NOMO-1 treated with DMSO at 0.1 percent for 48 hours (cell line): ENCODE data around the gene IQGAP3.

Experiments used
- DNase-seq: peaks from one replicate; lab custom pipeline; 2025; ENCODE audit not compliant: unreplicated experiment; lab: John Stamatoyannopoulos, UW

Gene IQGAP3

GRCh38 chr1:156574039-156574633 lies 1.8 kb upstream of the IQGAP3 start:
- DNase-seq: no peak

- no peak for DNase-seq
Measured at GRCh38 chr1:156572663-156573018, 276 bp upstream of the IQGAP3 start.

GRCh38 chr1:156571261-156571852 lies 1.0 kb downstream of the IQGAP3 start:
- DNase-seq: peak; percentile 34

- peak; percentile 60 for DNase-seq
Measured at GRCh38 chr1:156566436-156566835, 5.9 kb downstream of the IQGAP3 start.

- DNase-seq: no peak
Measured at GRCh38 chr1:156565519-156565918, 6.8 kb downstream of the IQGAP3 start.

GRCh38 chr1:156560585-156561163 lies 11.7 kb downstream of the IQGAP3 start:
- DNase-seq: no peak

GRCh38 chr1:156559797-156560385 lies 12.5 kb downstream of the IQGAP3 start:
- no peak for DNase-seq

GRCh38 chr1:156559086-156559796 lies 13.1 kb downstream of the IQGAP3 start:
- DNase-seq: no peak

GRCh38 chr1:156556354-156556753 lies 16.0 kb downstream of the IQGAP3 start:
- DNase-seq: no peak

GRCh38 chr1:156555715-156556114 lies 16.6 kb downstream of the IQGAP3 start:
- DNase-seq: no peak

GRCh38 chr1:156554971-156555370 lies 17.4 kb downstream of the IQGAP3 start:
- no peak for DNase-seq

GRCh38 chr1:156553860-156554485 lies 18.4 kb downstream of the IQGAP3 start:
- DNase-seq: no peak

- peak; percentile 85 for DNase-seq
Measured at GRCh38 chr1:156552937-156553336, 19.4 kb downstream of the IQGAP3 start.

GRCh38 chr1:156552518-156552917 lies 19.8 kb downstream of the IQGAP3 start:
- DNase-seq: no peak

- peak; percentile 34 for DNase-seq
Measured at GRCh38 chr1:156551869-156552268, 20.5 kb downstream of the IQGAP3 start.

- DNase-seq: no peak
Measured at GRCh38 chr1:156551066-156551643, 21.2 kb downstream of the IQGAP3 start.

GRCh38 chr1:156550346-156550745 lies 22.0 kb downstream of the IQGAP3 start:
- DNase-seq: no peak

- no peak for DNase-seq
Measured at GRCh38 chr1:156549831-156550230, 22.5 kb downstream of the IQGAP3 start.

GRCh38 chr1:156549390-156549789 lies 23.0 kb downstream of the IQGAP3 start:
- no peak for DNase-seq

GRCh38 chr1:156547982-156548381 lies 24.4 kb downstream of the IQGAP3 start:
- DNase-seq: no peak

GRCh38 chr1:156547434-156547833 lies 24.9 kb downstream of the IQGAP3 start:
- no peak for DNase-seq
